Heart right ventricle (tissue), 16 donors: ENCODE measurements around the gene DGCR2. TPM values are rescaled to one million over a fixed set of nuclear protein-coding genes. Genes with fewer than 3 reads are reported as not detected.

ENCODE experiments used
- ATAC-seq, 8 donors: fragments of 200-7000 bp; cut with Tn5 transposase; one replicate each; pipeline ENCODE4 v1.9.1; 2020; ENCODE audit warnings: mild to moderate bottlenecking in 8 of 8, moderate library complexity in 8 of 8, moderate number of reproducible peaks in 1 of 8
- DNase-seq, 2 donors: peaks; one replicate each; pipeline ENCODE4 v3.0.0-alpha.2; 2020
- H3K27ac ChIP-seq, 10 donors: fragments of 200-600 bp; sonication (generic) in 2 of 10; one replicate each; pipeline versions ENCODE4 v1.5.0 to v1.8.0; 2020 to 2022; ENCODE audit warnings: mild to moderate bottlenecking in 3 of 10
- H3K27me3 ChIP-seq, 7 donors: fragments of 200-600 bp; one replicate each; pipeline ENCODE4 v1.8.0; 2021 to 2022; ENCODE audit warnings: mild to moderate bottlenecking in 2 of 7
- H3K36me3 ChIP-seq, 9 donors: fragments of 200-600 bp; sonication (generic) in 1 of 9; one replicate each; pipeline versions ENCODE4 v1.5.0 to v1.8.0; 2020 to 2022; ENCODE audit warnings: mild to moderate bottlenecking in 2 of 9
- H3K4me1 ChIP-seq, 9 donors: fragments of 200-600 bp; sonication (generic) in 1 of 9; one replicate each; pipeline versions ENCODE4 v1.5.0 to v1.8.0; 2020 to 2022; ENCODE audit warnings: mild to moderate bottlenecking in 4 of 9
- H3K4me3 ChIP-seq, 10 donors: fragments of 200-600 bp; sonication (generic) in 2 of 10; one replicate each; pipeline versions ENCODE4 v1.5.0 to v1.8.0; 2020 to 2022; ENCODE audit warnings: mild to moderate bottlenecking in 7 of 10, moderate library complexity in 2 of 10
- H3K9me3 ChIP-seq, 11 donors: fragments of 200-600 bp in 10 of 11; sonication (generic) in 2 of 11; one replicate each; pipeline versions ENCODE4 v1.5.0 to v1.8.0; 2013 to 2022; ENCODE audit warnings: mild to moderate bottlenecking in 2 of 11, control low read depth in 1 of 11, moderate library complexity in 1 of 11
- CTCF ChIP-seq, 9 donors: fragments of 200-600 bp; sonication (generic) in 2 of 9; IDR thresholded peaks; one replicate each; pipeline versions ENCODE4 v1.5.0 to v1.8.0; 2021 to 2022; ENCODE audit warnings: antibody characterized with exemption in 9 of 9, mild to moderate bottlenecking in 5 of 9, moderate library complexity in 1 of 9
- WGBS, 2 donors: extraction: QIAGEN DNeasy Blood & Tissue Kit; methylation state at CpG; one replicate each; pipeline ENCODE4 v1.1.7; 2013; ENCODE audit warnings: inconsistent platforms in 1 of 2; 5-methylcytosine and 5-hydroxymethylcytosine counted together
- intact Hi-C, 10 donors: fragments of 100-400 bp; cut with DNase I; formaldehyde crosslinking; loops; one replicate each; pipeline versions ENCODE4 v1.11.1 to v1.14.2; 2022
- polyA plus RNA-seq, 2 donors: library from polyadenylated mRNA; stranded (reverse); fragments of 200-250 nt; gene quantifications; one replicate each; pipeline ENCODE4 v1.2.3, GENCODE V29; 2013
- total RNA-seq, 10 donors: library from RNA; stranded (reverse); fragmentation: NEBNext Ultra II Directional in 3 of 10; extraction: Animal tissue kit (Norgen Biotek cat#: 25700) in 3 of 10; gene quantifications; one replicate each; pipeline versions ENCODE4 v1.2.1 to v1.2.4, GENCODE V29; 2021 to 2023
- donor health status: Arrhythmogenic right ventricular cardiomyopathy.
- donor health status: ischemic (EF 13 %, LVEDD 7.1; RV severe dilation, severe dysfunction).
- donor health status: healthy with polysubstance abuse.
- donor health status: DM: no; HTN: yes; CAD: no.
- donor health status: DM: no; HTN: no; CAD: no.
- donor health status: ischemic (EF 25% LVEDD 6.9; RV normal size, moderate dysfunction).
- donor health status: ischemic (EF 25% LVEDD 5.7; RV mildly dilated, moderate dysfunction).
- donor health status: healthy.
- donor health status: DM: yes; HTN: yes; CAD: no.
- donor health status: Ischemic cardiomyopathy.
- donor health status: ischemic (EF 35%, LVEDD 5.7; RV mildly dilated, moderate dysfunction).
- donor health status: nonischemic (EF 11% LVEDD 7.7; RV severe dilation, severe dysfunction).
- donor health status: DM: yes; HTN: yes; CAD: no.
- donor health status: PGD.
- donor health status: ischemic (EF 29% LVEDD 5.4; RV normal size, mild dysfunction).
- donor health status: nonischemic (EF 23%, LVEDD 6.1; RV moderate dilation, normal function).

DGCR2 gene
- total and polyA plus RNA-seq, 12 donors = 17.0 to 58.0 (median 39.1) TPM

- Histone ChIP-seq H3K27me3 (peaks cover 7 to 88% (median 52%) of the 10 kb centered on the region in 7 donors), H3K4me1 (no peaks in the 10 kb centered on the region)
- ATAC-seq = no peak
Observed at GRCh38 chr22:18997925-18998315, 124.3 kb downstream of the DGCR2 start.

GRCh38 chr22:18997306-18997924 is 124.8 kb downstream of the DGCR2 start:
- peaks cover 0 to 9% (median 0%) of the 10 kb centered on the region in 11 donors for H3K9me3 ChIP-seq
- H3K4me1 ChIP-seq = no peaks in the 10 kb centered on the region
- no peak overlapping the region for H3K27ac ChIP-seq
- intact Hi-C loops = no loop called here
- H3K27me3 ChIP-seq = peaks cover 7 to 86% (median 52%) of the 10 kb centered on the region in 7 donors
- DNase-seq (no peak), ATAC-seq (no peak)
- WGBS, 2 donors = 75 to 82% methylated on average over 12 of the region's 12 CpGs
- no peak overlapping the region for H3K4me3 ChIP-seq
- no peaks in the 10 kb centered on the region for H3K36me3 ChIP-seq
- TF ChIP-seq CTCF (IDR thresholded peaks at IDR 0.05) = no peak

More at GRCh38 chr22:18997925-18998315, 124.3 kb downstream of the DGCR2 start:
- 25 to 29% methylated on average over 22 of the region's 22 CpGs for WGBS, 2 donors
- no peak for TF ChIP-seq CTCF (IDR thresholded peaks at IDR 0.05)
- Histone ChIP-seq H3K36me3 (no peaks in the 10 kb centered on the region), H3K4me3 (no peak overlapping the region), H3K27ac (no peak overlapping the region), H3K9me3 (peaks cover 0 to 9% (median 0%) of the 10 kb centered on the region in 11 donors)
- intact Hi-C loops = no loop called here
- DNase-seq = no peak

GRCh38 chr22:18996376-18996900 is 125.8 kb downstream of the DGCR2 start:
- 89 to 91% methylated on average over 9 of the region's 9 CpGs for WGBS, 2 donors
- no peak overlapping the region for H3K4me3 ChIP-seq
- ATAC-seq (no peak), DNase-seq (no peak)
- H3K4me1 ChIP-seq = no peaks in the 10 kb centered on the region
- H3K9me3 ChIP-seq = peaks cover 0 to 9% (median 0%) of the 10 kb centered on the region in 11 donors
- peaks cover 7 to 82% (median 48%) of the 10 kb centered on the region in 7 donors for H3K27me3 ChIP-seq
- no peaks in the 10 kb centered on the region for H3K36me3 ChIP-seq
- intact Hi-C loops = no loop called here
- no peak for TF ChIP-seq CTCF (IDR thresholded peaks at IDR 0.05)
- no peak overlapping the region for H3K27ac ChIP-seq

- no peaks in the 10 kb centered on the region for H3K36me3 ChIP-seq
- peaks cover 0 to 9% (median 0%) of the 10 kb centered on the region in 11 donors for H3K9me3 ChIP-seq
- H3K4me1 ChIP-seq = no peaks in the 10 kb centered on the region
- WGBS, 2 donors = 89% methylated on average over 9 of the region's 9 CpGs
- no peak overlapping the region for H3K27ac ChIP-seq
- no peak for DNase-seq
- TF ChIP-seq CTCF (IDR thresholded peaks at IDR 0.05) = no peak
- H3K4me3 ChIP-seq = no peak overlapping the region
- H3K27me3 ChIP-seq = peaks cover 7 to 77% (median 48%) of the 10 kb centered on the region in 7 donors
- intact Hi-C loops = no loop called here
- no peak for ATAC-seq
Observed at GRCh38 chr22:18995327-18995711, 126.9 kb downstream of the DGCR2 start.
